ENCODE measurements around the gene NHLH2.

Gene NHLH2

GRCh38 chr1:115839679-115840237 lies 1.2 kb downstream of the NHLH2 start:
- TF ChIP-seq, protein P1, sequence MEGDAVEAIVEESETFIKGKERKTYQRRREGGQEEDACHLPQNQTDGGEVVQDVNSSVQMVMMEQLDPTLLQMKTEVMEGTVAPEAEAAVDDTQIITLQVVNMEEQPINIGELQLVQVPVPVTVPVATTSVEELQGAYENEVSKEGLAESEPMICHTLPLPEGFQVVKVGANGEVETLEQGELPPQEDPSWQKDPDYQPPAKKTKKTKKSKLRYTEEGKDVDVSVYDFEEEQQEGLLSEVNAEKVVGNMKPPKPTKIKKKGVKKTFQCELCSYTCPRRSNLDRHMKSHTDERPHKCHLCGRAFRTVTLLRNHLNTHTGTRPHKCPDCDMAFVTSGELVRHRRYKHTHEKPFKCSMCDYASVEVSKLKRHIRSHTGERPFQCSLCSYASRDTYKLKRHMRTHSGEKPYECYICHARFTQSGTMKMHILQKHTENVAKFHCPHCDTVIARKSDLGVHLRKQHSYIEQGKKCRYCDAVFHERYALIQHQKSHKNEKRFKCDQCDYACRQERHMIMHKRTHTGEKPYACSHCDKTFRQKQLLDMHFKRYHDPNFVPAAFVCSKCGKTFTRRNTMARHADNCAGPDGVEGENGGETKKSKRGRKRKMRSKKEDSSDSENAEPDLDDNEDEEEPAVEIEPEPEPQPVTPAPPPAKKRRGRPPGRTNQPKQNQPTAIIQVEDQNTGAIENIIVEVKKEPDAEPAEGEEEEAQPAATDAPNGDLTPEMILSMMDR (IDR thresholded peaks at IDR 0.05; ENCODE audit: control extremely low read depth, extremely low read depth, low read depth, missing control alignments), result no peak
- CTCF ChIA-PET, result interaction anchor here (0.9 to 1.1 kb wide), 2 partner anchors 10 to 133 kb away, joined by 3 read pairs; no protein-coding TSS in a partner anchor
- POLR2A ChIA-PET, result no interaction called here
- DNase-seq (ENCODE audit: extremely low spot score), result no peak

- POLR2A ChIA-PET, result no interaction called here
- TF ChIP-seq, protein P1 (IDR thresholded peaks at IDR 0.05; ENCODE audit: control extremely low read depth, extremely low read depth, low read depth, missing control alignments), result no peak
- DNase-seq (ENCODE audit: extremely low spot score), result peak; percentile 28
- CTCF ChIA-PET, result interaction anchor here (0.9 to 1.1 kb wide), 2 partner anchors 10 to 132 kb away, joined by 3 read pairs; no protein-coding TSS in a partner anchor
These were observed 1.8 kb downstream of the NHLH2 start for GRCh38 chr1:115839029-115839678.

DNA sequence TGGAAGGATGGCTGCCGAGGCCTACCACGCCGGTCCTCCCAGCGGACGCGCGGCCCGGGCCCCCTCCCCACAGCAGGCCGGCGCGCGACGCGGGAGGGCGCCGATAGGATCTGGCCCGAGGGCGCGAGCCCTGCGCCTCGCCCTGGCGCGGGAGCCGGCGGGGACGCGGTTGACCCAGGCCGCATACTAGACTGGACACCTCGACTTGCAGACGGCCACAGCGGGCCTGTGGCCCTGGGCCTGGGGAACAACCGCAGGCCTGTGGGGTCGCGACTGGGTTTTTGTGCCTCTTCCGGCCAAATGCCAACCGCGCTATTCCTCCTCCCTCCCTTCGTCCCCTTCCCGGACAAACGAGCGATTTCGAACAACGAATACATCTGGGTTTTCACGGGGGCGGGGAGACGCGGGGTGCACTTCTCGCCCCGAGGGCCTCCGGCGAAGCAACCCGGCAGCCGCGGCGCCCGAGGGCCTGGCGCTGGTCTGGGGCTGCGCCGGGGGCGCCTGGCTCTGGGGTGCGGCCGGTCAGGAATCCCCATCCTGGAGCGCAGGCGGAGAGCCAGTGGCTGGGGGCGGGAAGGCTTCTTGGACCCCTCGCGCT lies 2.4 kb downstream of the NHLH2 start:
- POLR2A ChIA-PET, result no interaction called here
- DNase-seq (ENCODE audit: extremely low spot score), result no peak

GRCh38 chr1:115837740-115838421 lies 3.0 kb downstream of the NHLH2 start:
- TF ChIP-seq, protein P1 (IDR thresholded peaks at IDR 0.05; ENCODE audit: control extremely low read depth, extremely low read depth, low read depth, missing control alignments), result no peak
- ChIA-PET CTCF (no interaction called here), POLR2A (no interaction called here)
- DNase-seq (ENCODE audit: extremely low spot score), result no peak

More for the DNA sequence above, 2.4 kb downstream of the NHLH2 start:
- CTCF ChIA-PET, result no interaction called here
- TF ChIP-seq, protein P1 (IDR thresholded peaks at IDR 0.05; ENCODE audit: control extremely low read depth, extremely low read depth, low read depth, missing control alignments), result no peak

GRCh38 chr1:115837341-115837739 lies 3.6 kb downstream of the NHLH2 start:
- no peak for DNase-seq (ENCODE audit: extremely low spot score)
- TF ChIP-seq, protein P1 (IDR thresholded peaks at IDR 0.05; ENCODE audit: control extremely low read depth, extremely low read depth, low read depth, missing control alignments), result no peak
- POLR2A ChIA-PET, result no interaction called here
- CTCF ChIA-PET, result no interaction called here

DNA sequence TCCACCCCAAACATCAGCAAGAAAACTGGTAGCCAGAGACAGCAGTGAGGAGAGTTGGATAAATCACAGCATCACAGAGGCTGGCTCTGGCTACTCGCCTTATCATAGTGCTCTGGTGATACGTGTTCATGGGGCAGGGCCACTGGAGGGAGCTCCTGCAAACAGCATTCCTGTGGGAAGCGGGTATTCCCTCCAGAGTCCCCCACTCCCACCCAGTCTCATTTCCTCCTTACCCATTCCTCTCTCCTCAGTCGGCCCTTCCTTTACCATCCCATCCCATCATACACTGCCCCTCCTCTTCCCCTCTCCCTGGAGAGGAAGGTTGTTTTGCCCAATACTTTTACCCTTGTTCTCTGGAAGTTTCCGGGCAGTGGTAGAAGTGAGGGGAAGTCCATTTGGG lies 7.1 kb downstream of the NHLH2 start:
- ChIA-PET CTCF (no interaction called here), POLR2A (no interaction called here)
- TF ChIP-seq, protein P1 (IDR thresholded peaks at IDR 0.05; ENCODE audit: control extremely low read depth, extremely low read depth, low read depth, missing control alignments), result no peak
- no peak for DNase-seq (ENCODE audit: extremely low spot score)
